Measurements from ENCODE around the gene DNAAF2.

- TF ChIP-seq SETDB1 (IDR thresholded peaks at IDR 0.05; ENCODE audit: insufficient read length, low read length), result no peak
- TF ChIP-seq ZNF654 (tag by site-specific recombination; IDR thresholded peaks at IDR 0.05; ENCODE audit: low read depth), result no peak
- no peak for TF ChIP-seq PBX3 (CRISPR knock-in tag; IDR thresholded peaks at IDR 0.05)
- no peak for TF ChIP-seq ZNF416 (tag by site-specific recombination; IDR thresholded peaks at IDR 0.05)
- TF ChIP-seq, protein P1, sequence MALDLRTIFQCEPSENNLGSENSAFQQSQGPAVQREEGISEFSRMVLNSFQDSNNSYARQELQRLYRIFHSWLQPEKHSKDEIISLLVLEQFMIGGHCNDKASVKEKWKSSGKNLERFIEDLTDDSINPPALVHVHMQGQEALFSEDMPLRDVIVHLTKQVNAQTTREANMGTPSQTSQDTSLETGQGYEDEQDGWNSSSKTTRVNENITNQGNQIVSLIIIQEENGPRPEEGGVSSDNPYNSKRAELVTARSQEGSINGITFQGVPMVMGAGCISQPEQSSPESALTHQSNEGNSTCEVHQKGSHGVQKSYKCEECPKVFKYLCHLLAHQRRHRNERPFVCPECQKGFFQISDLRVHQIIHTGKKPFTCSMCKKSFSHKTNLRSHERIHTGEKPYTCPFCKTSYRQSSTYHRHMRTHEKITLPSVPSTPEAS (tag by site-specific recombination; IDR thresholded peaks at IDR 0.05), result no peak
- no peak for TF ChIP-seq CTCF (tag by site-specific recombination; IDR thresholded peaks at IDR 0.05)
These were observed 52.7 kb downstream of the DNAAF2 start for GRCh38 chr14:49582113-49582977.
